A549 (cell line): ENCODE data around the gene TSPO. TPM values are rescaled to one million over a fixed set of nuclear protein-coding genes. Genes with fewer than 3 reads are reported as not detected.

Experiments used
- ATAC-seq, 2 experiments: fragments of 200-7000 bp in 1 of 2; fragments of >200 bp in 1 of 2; cut with Nextera tagmentation in 1 of 2; cut with Tn5 transposase in 1 of 2; 3 replicates each; pipeline versions ENCODE4 v1.8.0 to v1.9.1; 2018 to 2020; ENCODE audit warnings: mild to moderate bottlenecking in 1 of 2, moderate library complexity in 1 of 2
- CTCF ChIA-PET: fragments of 300-600 bp; sonication (Branson Sonifier 250); formaldehyde crosslinking; extraction: SDS; loops from one replicate; lab custom pipeline; 2021; ENCODE audit warnings: antibody characterized with exemption, inconsistent platforms; lab: Yijun Ruan, JAX
- POLR2A ChIA-PET: fragments of 350-600 bp; formaldehyde crosslinking; extraction: SDS; loops from one replicate; lab custom pipeline; 2021; ENCODE audit warnings: antibody characterized with exemption, inconsistent platforms; lab: Yijun Ruan, JAX
- DNase-seq, 2 experiments: peaks; one replicate each; pipeline versions ENCODE4 v3.0.0 to v3.0.0-alpha.2; 2011 to 2016; ENCODE audit warnings: low read depth in 1 of 2, low spot score in 1 of 2
- FAIRE-seq: peaks from 2 replicates; lab custom pipeline; 2011; peaks lifted over from hg19 to GRCh38; lab: Jason Lieb, UNC
- H3K27ac ChIP-seq, 2 experiments: fragments of >200 bp; sonication (Bioruptor Twin); formaldehyde crosslinking; 3 replicates each; pipeline ENCODE4 v1.5.1; 2016 to 2017
- H3K4me1 ChIP-seq: fragments of >200 bp; sonication (Bioruptor Twin); formaldehyde crosslinking; 3 replicates; pipeline ENCODE4 v1.6.1; 2016
- H3K4me2 ChIP-seq: fragments of >200 bp; sonication (Bioruptor Twin); formaldehyde crosslinking; 3 replicates; pipeline ENCODE4 v1.6.1; 2016
- H3K4me3 ChIP-seq: fragments of >200 bp; sonication (Bioruptor Twin); formaldehyde crosslinking; 3 replicates; pipeline ENCODE4 v1.5.1; 2016
- H3K9me3 ChIP-seq: fragments of >200 bp; sonication (Bioruptor Twin); formaldehyde crosslinking; 3 replicates; pipeline ENCODE4 v1.6.1; 2016
- EHMT2 ChIP-seq: fragments of 200-600 bp; sonication (generic); IDR thresholded peaks from 2 replicates; pipeline ENCODE4 v1.6.1; 2016; ENCODE audit warnings: antibody characterized with exemption, low read depth, mild to moderate bottlenecking, moderate library complexity
- EP300 ChIP-seq, 2 experiments: fragments of >200 bp; sonication (Bioruptor Twin); formaldehyde crosslinking; IDR thresholded peaks; 2 replicates in 1 of 2; 3 replicates in 1 of 2; pipeline ENCODE4 v1.6.1; 2016 to 2017
- FOSB ChIP-seq: fragments of 250-450 bp; sonication (Bioruptor Pico); IDR thresholded peaks from 2 replicates; pipeline ENCODE4 v1.5.0; 2020; ENCODE audit warnings: mild to moderate bottlenecking, moderate library complexity
- FOSL2 ChIP-seq, 2 experiments: fragments of 450-650 bp in 1 of 2; fragments of >200 bp in 1 of 2; sonication (Bioruptor Twin) in 1 of 2; formaldehyde crosslinking; IDR thresholded peaks; 2 replicates each; pipeline versions ENCODE4 v1.5.0 to v1.6.1; 2016 to 2020; ENCODE audit warnings: mild to moderate bottlenecking in 1 of 2, moderate library complexity in 1 of 2
- GATA3 ChIP-seq: IDR thresholded peaks from 2 replicates; pipeline ENCODE4 v1.6.1; 2012; ENCODE audit warnings: borderline replicate concordance
- HEYL ChIP-seq: fragments of 250-450 bp; sonication (Bioruptor Pico); IDR thresholded peaks from 2 replicates; pipeline ENCODE4 v1.8.0; 2021; ENCODE audit warnings: mild to moderate bottlenecking, moderate library complexity
- HOXA7 ChIP-seq: fragments of 250-450 bp; sonication (Bioruptor Pico); IDR thresholded peaks from 2 replicates; pipeline ENCODE4 v1.5.0; 2020; ENCODE audit warnings: mild to moderate bottlenecking, moderate library complexity
- HOXB13 ChIP-seq: fragments of 250-450 bp; sonication (Bioruptor Pico); IDR thresholded peaks from 2 replicates; pipeline ENCODE4 v1.5.0; 2020; ENCODE audit warnings: low read depth, mild to moderate bottlenecking, moderate library complexity
- JUNB ChIP-seq: fragments of >200 bp; sonication (Bioruptor Twin); formaldehyde crosslinking; IDR thresholded peaks from 2 replicates; pipeline ENCODE4 v1.6.1; 2016
- MAZ ChIP-seq: fragments of 150-350 bp; IDR thresholded peaks from 2 replicates; pipeline ENCODE4 v1.6.1; 2014; ENCODE audit warnings: antibody characterized with exemption, low read depth, low read length, borderline replicate concordance
- MYC ChIP-seq: IDR thresholded peaks from 2 replicates; pipeline ENCODE4 v1.6.1; 2012; ENCODE audit warnings: mild to moderate bottlenecking, inconsistent platforms, low read length, improper control_type of control experiment, borderline replicate concordance
- NR3C1 ChIP-seq: fragments of >200 bp; sonication (Bioruptor Twin); formaldehyde crosslinking; IDR thresholded peaks from 3 replicates; pipeline ENCODE4 v1.6.1; 2017
- PHF8 ChIP-seq: fragments of 200-600 bp; sonication (generic); IDR thresholded peaks from 2 replicates; pipeline ENCODE4 v1.6.1; 2016; ENCODE audit warnings: low read depth, mild to moderate bottlenecking, antibody characterized with exemption, moderate library complexity, borderline replicate concordance
- POLR2A ChIP-seq: IDR thresholded peaks from 2 replicates; pipeline ENCODE4 v1.6.1; 2012; ENCODE audit warnings: mild to moderate bottlenecking, low read length
- POLR2AphosphoS2 ChIP-seq: conservative IDR thresholded peaks from 2 replicates; pipeline ENCODE4 v1.6.1; 2012; ENCODE audit warnings: low read length, improper control_type of control experiment, inconsistent platforms
- RAD21 ChIP-seq, 2 experiments: fragments of >200 bp in 1 of 2; sonication (Bioruptor Twin) in 1 of 2; formaldehyde crosslinking in 1 of 2; IDR thresholded peaks in 1 of 2; conservative IDR thresholded peaks in 1 of 2; 2 replicates in 1 of 2; 3 replicates in 1 of 2; pipeline ENCODE4 v1.6.1; 2012 to 2018; ENCODE audit warnings: inconsistent platforms in 1 of 2
- RCOR1 ChIP-seq: fragments of 150-350 bp; IDR thresholded peaks from 2 replicates; pipeline ENCODE4 v1.6.1; 2014; ENCODE audit warnings: antibody characterized with exemption, low read length, low read depth
- RNF2 ChIP-seq: fragments of 200-600 bp; sonication (generic); IDR thresholded peaks from 2 replicates; pipeline ENCODE4 v1.6.1; 2016; ENCODE audit warnings: low read depth, mild to moderate bottlenecking, antibody characterized with exemption, moderate library complexity, borderline replicate concordance
- TP53 ChIP-seq: fragments of 250-450 bp; sonication (Bioruptor Pico); IDR thresholded peaks from 2 replicates; pipeline ENCODE4 v1.5.0; 2021; ENCODE audit warnings: mild to moderate bottlenecking, moderate library complexity
- ZNF302 ChIP-seq: fragments of 250-450 bp; sonication (Bioruptor Pico); IDR thresholded peaks from 2 replicates; pipeline ENCODE4 v1.9.0; 2021; ENCODE audit warnings: inconsistent platforms, mild to moderate bottlenecking, moderate library complexity
- ZSCAN20 ChIP-seq: fragments of 250-450 bp; sonication (Bioruptor Pico); IDR thresholded peaks from 2 replicates; pipeline ENCODE4 v1.8.0; 2022; ENCODE audit warnings: mild to moderate bottlenecking, moderate library complexity
- WGBS: methylation state at CpG from one replicate; pipeline ENCODE4 v1.1.6; 2017; ENCODE audit errors: missing lambda C conversion rate; 5-methylcytosine and 5-hydroxymethylcytosine counted together
- polyA plus RNA-seq, 4 experiments: library from polyadenylated mRNA; depleted of rRNA in 3 of 4; stranded (reverse); fragments of >200 nt; fragmentation: RNase III in 1 of 4; extraction: RNeasy Plus Mini Kit Qiagen cat#74134 plus additional on column Dnase treatment in 1 of 4; gene quantifications; 2 replicates in 3 of 4; 3 replicates in 1 of 4; pipeline ENCODE4 v1.2.3, GENCODE V29; 2011 to 2017
- TF ChIP-seq, protein P1 (sequence below): IDR thresholded peaks from 2 replicates; pipeline ENCODE4 v1.6.1; 2012
- TF ChIP-seq, protein P2 (sequence below): fragments of >200 bp; sonication (Bioruptor Twin); formaldehyde crosslinking; IDR thresholded peaks from 2 replicates; pipeline ENCODE4 v1.6.1; 2016
- TF ChIP-seq, protein P3 (sequence below): fragments of >200 bp; sonication (Bioruptor Twin); formaldehyde crosslinking; IDR thresholded peaks from 3 replicates; pipeline ENCODE4 v1.6.1; 2016
- TF ChIP-seq, protein P4 (sequence below): fragments of 450-650 bp; IDR thresholded peaks from 2 replicates; pipeline ENCODE4 v1.6.1; 2014; ENCODE audit warnings: antibody characterized with exemption
- TF ChIP-seq, protein P5 (sequence below): fragments of >200 bp; sonication (Bioruptor Twin); formaldehyde crosslinking; IDR thresholded peaks from 3 replicates; pipeline ENCODE4 v1.5.1; 2016

The TSPO gene
- polyA plus RNA-seq, 2 of the 4 experiments (the other 2 are of a cell fraction): 43.2 to 94.4 TPM

DNA sequence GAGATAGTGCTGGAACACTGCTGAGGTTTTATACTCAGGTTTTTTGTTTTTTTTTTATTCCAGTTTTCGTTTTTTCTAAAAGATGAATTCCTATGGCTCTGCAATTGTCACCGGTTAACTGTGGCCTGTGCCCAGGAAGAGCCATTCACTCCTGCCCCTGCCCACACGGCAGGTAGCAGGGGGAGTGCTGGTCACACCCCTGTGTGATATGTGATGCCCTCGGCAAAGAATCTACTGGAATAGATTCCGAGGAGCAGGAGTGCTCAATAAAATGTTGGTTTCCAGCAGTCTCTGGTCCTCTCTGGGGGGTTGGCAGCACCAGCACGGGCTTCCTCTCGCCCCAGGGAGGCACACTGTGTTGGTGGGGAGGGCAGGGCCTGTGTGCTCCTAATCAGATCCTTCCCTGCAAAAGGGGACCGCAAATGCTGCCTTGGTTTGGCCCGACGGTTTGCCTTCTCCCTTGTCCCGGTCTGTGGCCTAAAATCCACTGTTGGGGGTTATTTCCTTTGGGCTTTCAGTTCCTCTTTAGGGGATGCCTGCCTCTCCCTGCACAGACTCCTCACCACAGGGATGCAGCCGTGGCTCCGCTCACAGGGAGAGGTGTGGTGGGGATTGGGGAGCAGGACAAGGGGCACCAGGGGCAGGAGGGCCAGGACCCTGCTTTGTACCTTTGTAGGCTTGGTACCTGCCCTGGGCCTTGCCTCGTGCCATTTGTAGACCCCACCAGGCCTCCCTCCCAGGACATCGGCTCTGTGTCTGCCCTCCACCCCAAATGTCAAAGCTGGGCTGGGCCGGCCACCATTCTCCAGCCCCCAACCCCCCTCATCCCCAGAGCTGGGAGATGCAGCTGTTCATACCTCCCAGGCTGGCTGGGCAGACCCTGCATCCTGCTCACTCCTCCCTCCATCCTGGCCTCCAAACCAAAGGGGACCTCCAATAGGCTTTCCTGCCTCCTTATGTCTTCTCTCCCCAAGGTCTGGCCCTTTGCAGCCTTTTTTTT is 21.6 kb upstream of the TSPO start:
- FAIRE-seq: no peak
- no peaks in the 10 kb centered on the region for H3K9me3 ChIP-seq
- POLR2A ChIA-PET: interaction anchor here (0.7 kb wide), 1 partner anchor 697 kb away, joined by 3 read pairs; no protein-coding TSS in a partner anchor
- TF ChIP-seq FOSL2 (IDR thresholded peaks at IDR 0.05) (no peak), FOSL2 (CRISPR knock-in tag; IDR thresholded peaks at IDR 0.05) (no peak), HEYL (CRISPR knock-in tag) (no peak), GATA3 (no peak), RCOR1 (no peak), TP53 (CRISPR knock-in tag) (no peak), JUNB (no peak), RAD21 (conservative IDR thresholded peaks at IDR 0.05 in 1 of 2, IDR thresholded peaks at IDR 0.05 in 1 of 2) (no peak), EHMT2 (no peak), ZSCAN20 (CRISPR knock-in tag) (no peak), ZNF302 (CRISPR knock-in tag) (no peak), HOXB13 (CRISPR knock-in tag) (no peak), NR3C1 (no peak), MAZ (no peak), MYC (no peak)
- TF ChIP-seq, protein P1, sequence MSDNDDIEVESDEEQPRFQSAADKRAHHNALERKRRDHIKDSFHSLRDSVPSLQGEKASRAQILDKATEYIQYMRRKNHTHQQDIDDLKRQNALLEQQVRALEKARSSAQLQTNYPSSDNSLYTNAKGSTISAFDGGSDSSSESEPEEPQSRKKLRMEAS: no peak
- TF ChIP-seq, protein P2, sequence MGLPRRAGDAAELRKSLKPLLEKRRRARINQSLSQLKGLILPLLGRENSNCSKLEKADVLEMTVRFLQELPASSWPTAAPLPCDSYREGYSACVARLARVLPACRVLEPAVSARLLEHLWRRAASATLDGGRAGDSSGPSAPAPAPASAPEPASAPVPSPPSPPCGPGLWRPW: no peak
- TF ChIP-seq, protein P3, sequence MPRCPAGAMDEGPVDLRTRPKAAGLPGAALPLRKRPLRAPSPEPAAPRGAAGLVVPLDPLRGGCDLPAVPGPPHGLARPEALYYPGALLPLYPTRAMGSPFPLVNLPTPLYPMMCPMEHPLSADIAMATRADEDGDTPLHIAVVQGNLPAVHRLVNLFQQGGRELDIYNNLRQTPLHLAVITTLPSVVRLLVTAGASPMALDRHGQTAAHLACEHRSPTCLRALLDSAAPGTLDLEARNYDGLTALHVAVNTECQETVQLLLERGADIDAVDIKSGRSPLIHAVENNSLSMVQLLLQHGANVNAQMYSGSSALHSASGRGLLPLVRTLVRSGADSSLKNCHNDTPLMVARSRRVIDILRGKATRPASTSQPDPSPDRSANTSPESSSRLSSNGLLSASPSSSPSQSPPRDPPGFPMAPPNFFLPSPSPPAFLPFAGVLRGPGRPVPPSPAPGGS: no peak
- TF ChIP-seq, protein P4, sequence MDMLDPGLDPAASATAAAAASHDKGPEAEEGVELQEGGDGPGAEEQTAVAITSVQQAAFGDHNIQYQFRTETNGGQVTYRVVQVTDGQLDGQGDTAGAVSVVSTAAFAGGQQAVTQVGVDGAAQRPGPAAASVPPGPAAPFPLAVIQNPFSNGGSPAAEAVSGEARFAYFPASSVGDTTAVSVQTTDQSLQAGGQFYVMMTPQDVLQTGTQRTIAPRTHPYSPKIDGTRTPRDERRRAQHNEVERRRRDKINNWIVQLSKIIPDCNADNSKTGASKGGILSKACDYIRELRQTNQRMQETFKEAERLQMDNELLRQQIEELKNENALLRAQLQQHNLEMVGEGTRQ: no peak
- TF ChIP-seq, protein P5, sequence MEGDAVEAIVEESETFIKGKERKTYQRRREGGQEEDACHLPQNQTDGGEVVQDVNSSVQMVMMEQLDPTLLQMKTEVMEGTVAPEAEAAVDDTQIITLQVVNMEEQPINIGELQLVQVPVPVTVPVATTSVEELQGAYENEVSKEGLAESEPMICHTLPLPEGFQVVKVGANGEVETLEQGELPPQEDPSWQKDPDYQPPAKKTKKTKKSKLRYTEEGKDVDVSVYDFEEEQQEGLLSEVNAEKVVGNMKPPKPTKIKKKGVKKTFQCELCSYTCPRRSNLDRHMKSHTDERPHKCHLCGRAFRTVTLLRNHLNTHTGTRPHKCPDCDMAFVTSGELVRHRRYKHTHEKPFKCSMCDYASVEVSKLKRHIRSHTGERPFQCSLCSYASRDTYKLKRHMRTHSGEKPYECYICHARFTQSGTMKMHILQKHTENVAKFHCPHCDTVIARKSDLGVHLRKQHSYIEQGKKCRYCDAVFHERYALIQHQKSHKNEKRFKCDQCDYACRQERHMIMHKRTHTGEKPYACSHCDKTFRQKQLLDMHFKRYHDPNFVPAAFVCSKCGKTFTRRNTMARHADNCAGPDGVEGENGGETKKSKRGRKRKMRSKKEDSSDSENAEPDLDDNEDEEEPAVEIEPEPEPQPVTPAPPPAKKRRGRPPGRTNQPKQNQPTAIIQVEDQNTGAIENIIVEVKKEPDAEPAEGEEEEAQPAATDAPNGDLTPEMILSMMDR: no peak
- TF ChIP-seq, all 56 proteins: peak for 0
- no peak overlapping the region for H3K4me3 ChIP-seq
- CTCF ChIA-PET: interaction anchor here (0.6 to 1.6 kb wide), 2 partner anchors 16 to 509 kb away, joined by 3 read pairs; no protein-coding TSS in a partner anchor
- no peak overlapping the region for H3K27ac ChIP-seq
- ATAC-seq (no peak), DNase-seq (no peak)
- WGBS: 70% methylated on average over 14 of the region's 16 CpGs
- peaks cover 22% of the 10 kb centered on the region for H3K4me1 ChIP-seq
- no peak overlapping the region for H3K4me2 ChIP-seq

DNA sequence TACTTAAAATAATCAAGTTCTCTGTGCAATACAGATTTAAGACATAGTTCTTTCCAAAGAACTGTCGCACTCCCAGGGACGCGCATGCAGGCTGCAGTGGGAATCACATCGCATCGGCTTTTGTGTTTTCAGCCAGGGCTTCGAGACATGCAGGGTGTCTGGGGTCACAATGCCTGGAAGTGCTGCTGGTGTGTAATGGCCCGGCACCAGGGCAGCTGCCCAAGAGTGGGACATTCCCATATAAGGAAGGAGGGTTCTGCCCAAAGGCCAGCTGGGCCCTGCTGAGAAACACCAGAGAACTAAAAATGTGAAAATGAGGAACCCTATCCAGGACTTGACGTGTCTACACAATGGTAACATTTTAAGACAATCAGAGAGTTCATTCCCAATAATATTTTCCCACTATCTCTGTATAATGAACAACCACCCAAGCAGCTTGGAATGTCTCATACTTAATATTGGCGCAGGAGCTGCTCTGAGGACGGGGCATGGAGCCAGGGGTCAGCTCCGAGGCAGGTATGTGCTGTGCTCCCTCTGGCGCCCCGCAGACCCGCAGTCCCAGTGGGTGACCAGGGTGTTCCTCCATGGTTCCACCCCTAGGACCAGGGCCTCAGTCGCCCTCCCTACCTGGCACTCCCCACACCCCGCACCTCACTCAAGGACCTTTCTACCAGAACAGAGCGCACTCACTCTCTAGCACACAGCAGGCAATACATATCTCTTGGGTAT is 19.4 kb upstream of the TSPO start:
- ChIA-PET CTCF (interaction anchor here (1.0 kb wide), 1 partner anchor 13 kb away, joined by 3 read pairs; no protein-coding TSS in a partner anchor), POLR2A (no interaction called here)
- no peak for TF ChIP-seq POLR2AphosphoS2
- no peak for TF ChIP-seq RNF2
- TF ChIP-seq FOSB: no peak
- no peak for TF ChIP-seq HOXB13 (CRISPR knock-in tag)
- TF ChIP-seq MAZ: no peak
- TF ChIP-seq HOXA7: no peak
- TF ChIP-seq RCOR1: no peak
- no peak for TF ChIP-seq POLR2A
- TF ChIP-seq EP300 (IDR thresholded peaks at IDR 0.05): no peak
- TF ChIP-seq PHF8: no peak
- no peak for TF ChIP-seq RAD21 (conservative IDR thresholded peaks at IDR 0.05 in 1 of 2, IDR thresholded peaks at IDR 0.05 in 1 of 2)
- ATAC-seq (no peak), FAIRE-seq (no peak), DNase-seq (no peak)
- no peak overlapping the region for H3K4me2 ChIP-seq
- H3K9me3 ChIP-seq: no peaks in the 10 kb centered on the region
- WGBS: 87% methylated on average over 14 of the region's 17 CpGs
- no peak overlapping the region for H3K4me3 ChIP-seq
- peaks cover 8% of the 10 kb centered on the region for H3K4me1 ChIP-seq
- H3K27ac ChIP-seq: no peak overlapping the region
